ENCODE data around the gene ZFP91. TPM values are rescaled to one million over a fixed set of nuclear protein-coding genes. Genes with fewer than 3 reads are reported as not detected.

The ZFP91 gene
- total RNA-seq, 4 donors from 2014 or later = 64.9 to 94.8 (median 89.7) TPM

GRCh38 chr11:58649623-58650022 lies 70.8 kb downstream of the ZFP91 start:
- TF ChIP-seq CTCF (IDR thresholded peaks at IDR 0.05) (no peak), POLR2AphosphoS5 (IDR thresholded peaks at IDR 0.05) (no peak), POLR2A (IDR thresholded peaks at IDR 0.05) (no peak), EP300 (IDR thresholded peaks at IDR 0.05) (no peak)
- H3K4me1 ChIP-seq = peaks cover 0 to 5% (median 0%) of the 10 kb centered on the region in 3 donors
- peaks cover 0 to 7% (median 0%) of the 10 kb centered on the region in 3 donors for H3K9me3 ChIP-seq
- no peaks in the 10 kb centered on the region for H3K36me3 ChIP-seq
- H3K27ac ChIP-seq = no peak overlapping the region
- no peak overlapping the region for H3K4me3 ChIP-seq
- peaks cover 7% of the 10 kb centered on the region for H3K27me3 ChIP-seq
- ATAC-seq = no peak

GRCh38 chr11:58650496-58650895 lies 71.6 kb downstream of the ZFP91 start:
- WGBS, 2 donors (ENCODE audit: low coverage in 1 of 2) = 33% methylated on average over 1 of the region's 1 CpG; no CpG with 5 or more reads in 1 of the 2 donors
- Histone ChIP-seq H3K27ac (no peak overlapping the region), H3K27me3 (peaks cover 3% of the 10 kb centered on the region), H3K36me3 (no peaks in the 10 kb centered on the region), H3K9me3 (peaks cover 0 to 5% (median 0%) of the 10 kb centered on the region in 3 donors), H3K4me3 (no peak overlapping the region), H3K4me1 (peaks cover 0 to 5% (median 0%) of the 10 kb centered on the region in 3 donors)
- TF ChIP-seq POLR2A (IDR thresholded peaks at IDR 0.05) (no peak), EP300 (IDR thresholded peaks at IDR 0.05) (no peak), CTCF (IDR thresholded peaks at IDR 0.05) (no peak), POLR2AphosphoS5 (IDR thresholded peaks at IDR 0.05) (no peak)
- no peak for ATAC-seq

- Histone ChIP-seq H3K4me3 (no peak overlapping the region), H3K36me3 (no peaks in the 10 kb centered on the region), H3K27ac (no peak overlapping the region), H3K27me3 (no peaks in the 10 kb centered on the region), H3K4me1 (peaks cover 0 to 5% (median 0%) of the 10 kb centered on the region in 3 donors), H3K9me3 (no peaks in the 10 kb centered on the region)
- WGBS, 2 donors (ENCODE audit: low coverage in 1 of 2) = 67% methylated on average over 2 of the region's 2 CpGs; no CpG with 5 or more reads in 1 of the 2 donors
- ATAC-seq = no peak
- TF ChIP-seq POLR2A (IDR thresholded peaks at IDR 0.05) (no peak), EP300 (IDR thresholded peaks at IDR 0.05) (no peak), CTCF (IDR thresholded peaks at IDR 0.05) (no peak), POLR2AphosphoS5 (IDR thresholded peaks at IDR 0.05) (no peak)
Observed at GRCh38 chr11:58652726-58653280, 73.9 kb downstream of the ZFP91 start.

GRCh38 chr11:58654079-58654907 lies 75.4 kb downstream of the ZFP91 start:
- Histone ChIP-seq H3K4me3 (no peak overlapping the region), H3K9me3 (no peaks in the 10 kb centered on the region), H3K27ac (no peak overlapping the region), H3K36me3 (no peaks in the 10 kb centered on the region), H3K4me1 (peaks cover 0 to 5% (median 0%) of the 10 kb centered on the region in 3 donors), H3K27me3 (no peaks in the 10 kb centered on the region)
- ATAC-seq = peak; percentile 82
- TF ChIP-seq CTCF (IDR thresholded peaks at IDR 0.05) (peak; percentile 71 to 90 (median 78)), POLR2A (IDR thresholded peaks at IDR 0.05) (no peak), POLR2AphosphoS5 (IDR thresholded peaks at IDR 0.05) (no peak), EP300 (IDR thresholded peaks at IDR 0.05) (no peak)
- 30 to 40% methylated on average over 1 to 9 of the region's 12 CpGs for WGBS, 2 donors (ENCODE audit: low coverage in 1 of 2)
